ENCODE measurements around the gene ANGEL1. TPM values are rescaled to one million over a fixed set of nuclear protein-coding genes. Genes with fewer than 3 reads are reported as not detected.

Gene ANGEL1
- polyA plus RNA-seq, 3 donors: 8.1 to 10.4 (median 8.5) TPM

DNA sequence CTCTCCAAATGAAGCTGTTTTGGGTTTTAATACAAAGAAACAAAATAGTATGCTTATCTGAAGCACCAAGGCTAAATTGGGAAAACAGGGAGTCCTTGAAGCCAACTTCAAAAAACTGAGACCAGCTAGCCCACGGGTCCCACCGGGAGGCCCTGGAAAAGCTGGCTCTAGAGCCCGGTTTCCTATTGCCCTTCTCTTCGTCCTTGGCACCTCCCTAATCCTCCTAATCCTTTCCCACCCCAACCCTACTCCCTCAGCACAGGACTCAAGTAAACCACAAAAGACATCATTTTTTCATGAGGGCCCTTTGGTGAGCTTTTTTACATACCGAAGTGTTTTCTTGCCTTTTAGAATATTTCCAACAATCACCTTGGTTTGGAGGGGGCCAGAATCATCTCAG is 24.8 kb upstream of the ANGEL1 start:
- TF ChIP-seq, protein P1, sequence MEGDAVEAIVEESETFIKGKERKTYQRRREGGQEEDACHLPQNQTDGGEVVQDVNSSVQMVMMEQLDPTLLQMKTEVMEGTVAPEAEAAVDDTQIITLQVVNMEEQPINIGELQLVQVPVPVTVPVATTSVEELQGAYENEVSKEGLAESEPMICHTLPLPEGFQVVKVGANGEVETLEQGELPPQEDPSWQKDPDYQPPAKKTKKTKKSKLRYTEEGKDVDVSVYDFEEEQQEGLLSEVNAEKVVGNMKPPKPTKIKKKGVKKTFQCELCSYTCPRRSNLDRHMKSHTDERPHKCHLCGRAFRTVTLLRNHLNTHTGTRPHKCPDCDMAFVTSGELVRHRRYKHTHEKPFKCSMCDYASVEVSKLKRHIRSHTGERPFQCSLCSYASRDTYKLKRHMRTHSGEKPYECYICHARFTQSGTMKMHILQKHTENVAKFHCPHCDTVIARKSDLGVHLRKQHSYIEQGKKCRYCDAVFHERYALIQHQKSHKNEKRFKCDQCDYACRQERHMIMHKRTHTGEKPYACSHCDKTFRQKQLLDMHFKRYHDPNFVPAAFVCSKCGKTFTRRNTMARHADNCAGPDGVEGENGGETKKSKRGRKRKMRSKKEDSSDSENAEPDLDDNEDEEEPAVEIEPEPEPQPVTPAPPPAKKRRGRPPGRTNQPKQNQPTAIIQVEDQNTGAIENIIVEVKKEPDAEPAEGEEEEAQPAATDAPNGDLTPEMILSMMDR (IDR thresholded peaks at IDR 0.05): no peak
- no peaks in the 10 kb centered on the region for H4K20me1 ChIP-seq (ENCODE audit: insufficient read depth, low read length)
- Mint-ChIP-seq H3K27ac (peak overlapping the region in 1 of 7 donors; percentile 15), H3K4me1 (peaks cover 15% of the 10 kb centered on the region), H3K27me3 (ENCODE audit: low read depth in 3 of 3) (peaks cover 2 to 3% (median 3%) of the 10 kb centered on the region in 3 donors), H3K9me3 (no peaks in the 10 kb centered on the region), H3K36me3 (peaks cover 21 to 31% of the 10 kb centered on the region in 2 donors), H3K4me3 (no peak overlapping the region)
- intact Hi-C loops (cut with micrococcal nuclease): no loop called here
- WGBS (ENCODE audit: insufficient coverage): 84% methylated on average over 4 of the region's 5 CpGs
- H3K4me1 ChIP-seq (ENCODE audit: control insufficient read depth in 1 of 2, insufficient read depth in 2 of 2, low read length in 2 of 2): peaks cover 16% of the 10 kb centered on the region in 2 donors
- H2AFZ ChIP-seq (ENCODE audit: insufficient read depth, low read depth, low read length, poor library complexity, severe bottlenecking): no peak overlapping the region
- no peak overlapping the region for H3K4me3 ChIP-seq (replicated peaks in 1 of 3; ENCODE audit: low read depth in 2 of 3, low read length in 3 of 3)
- H3K27me3 ChIP-seq (ENCODE audit: control insufficient read depth in 2 of 2, insufficient read depth in 2 of 2, low read length in 2 of 2): no peaks in the 10 kb centered on the region
- H3K27ac ChIP-seq (ENCODE audit: low read depth in 1 of 2, low read length in 2 of 2): no peak overlapping the region
- no peaks in the 10 kb centered on the region for H3K9me3 ChIP-seq (replicated peaks in 1 of 2; ENCODE audit: control insufficient read depth in 1 of 2, insufficient read depth in 1 of 2, low read length in 2 of 2)
- H3K9ac ChIP-seq (ENCODE audit: insufficient read depth, low read length, poor library complexity, severe bottlenecking): no peak overlapping the region
- no peak overlapping the region for H3K4me2 ChIP-seq (replicated peaks; ENCODE audit: extremely low read depth, low read length, poor library complexity, severe bottlenecking)
- H3K36me3 ChIP-seq (replicated peaks in 1 of 2; ENCODE audit: control insufficient read depth in 1 of 2, insufficient read depth in 2 of 2, low read length in 2 of 2): no peaks in the 10 kb centered on the region
- no peaks in the 10 kb centered on the region for H3K79me2 ChIP-seq (ENCODE audit: insufficient read depth, low read length)
- DNase-seq: no peak

DNA sequence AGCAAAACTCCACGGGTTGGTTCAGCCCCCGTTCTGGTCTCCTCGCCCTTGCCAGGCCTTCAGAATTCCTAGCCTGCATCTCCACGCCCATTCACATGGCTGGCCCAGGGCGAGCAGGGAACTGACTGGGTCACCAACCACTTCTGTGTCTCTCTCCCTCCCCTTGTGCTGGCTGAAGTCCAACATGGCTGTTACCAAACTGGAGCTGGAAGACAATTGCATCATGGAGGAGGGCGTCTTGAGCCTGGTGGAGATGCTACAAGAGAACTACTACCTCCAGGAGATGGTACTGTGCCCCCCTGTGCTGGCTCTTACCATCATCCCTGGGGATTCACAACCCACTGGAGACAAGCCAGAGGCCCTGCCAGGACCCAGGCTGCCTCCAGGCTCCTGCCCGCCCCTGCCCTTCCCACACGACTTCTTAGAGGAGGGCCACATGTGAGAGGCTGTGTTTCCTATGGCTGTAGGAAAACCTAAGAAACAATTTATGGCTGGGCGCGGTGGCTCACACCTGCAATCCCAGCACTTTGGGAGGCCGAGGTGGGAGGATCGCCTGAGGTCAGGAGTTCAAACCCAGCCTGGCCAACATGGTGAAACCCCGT is 23.4 kb upstream of the ANGEL1 start:
- Histone ChIP-seq H4K20me1 (ENCODE audit: insufficient read depth, low read length) (no peaks in the 10 kb centered on the region), H3K27me3 (ENCODE audit: control insufficient read depth in 2 of 2, insufficient read depth in 2 of 2, low read length in 2 of 2) (no peaks in the 10 kb centered on the region), H3K4me1 (ENCODE audit: control insufficient read depth in 1 of 2, insufficient read depth in 2 of 2, low read length in 2 of 2) (peaks cover 21 to 22% of the 10 kb centered on the region in 2 donors), H3K9me3 (replicated peaks in 1 of 2; ENCODE audit: control insufficient read depth in 1 of 2, insufficient read depth in 1 of 2, low read length in 2 of 2) (no peaks in the 10 kb centered on the region), H3K27ac (ENCODE audit: low read depth in 1 of 2, low read length in 2 of 2) (no peak overlapping the region), H3K4me3 (replicated peaks in 1 of 3; ENCODE audit: low read depth in 2 of 3, low read length in 3 of 3) (no peak overlapping the region), H3K9ac (ENCODE audit: insufficient read depth, low read length, poor library complexity, severe bottlenecking) (no peak overlapping the region), H3K79me2 (ENCODE audit: insufficient read depth, low read length) (no peaks in the 10 kb centered on the region), H3K36me3 (replicated peaks in 1 of 2; ENCODE audit: control insufficient read depth in 1 of 2, insufficient read depth in 2 of 2, low read length in 2 of 2) (no peaks in the 10 kb centered on the region), H2AFZ (ENCODE audit: insufficient read depth, low read depth, low read length, poor library complexity, severe bottlenecking) (no peak overlapping the region), H3K4me2 (replicated peaks; ENCODE audit: extremely low read depth, low read length, poor library complexity, severe bottlenecking) (no peak overlapping the region)
- Mint-ChIP-seq H3K27me3 (ENCODE audit: low read depth in 3 of 3) (peaks cover 2 to 3% (median 3%) of the 10 kb centered on the region in 3 donors), H3K9me3 (peaks cover 0 to 2% (median 0%) of the 10 kb centered on the region in 7 donors), H3K36me3 (peaks cover 24 to 36% of the 10 kb centered on the region in 2 donors), H3K27ac (peak overlapping the region in 4 of 7 donors; percentile 6 to 80 (median 58)), H3K4me3 (no peak overlapping the region), H3K4me1 (peaks cover 22% of the 10 kb centered on the region)
- peak in 2 of 3 donors; percentile 22 to 54 for DNase-seq
- TF ChIP-seq, protein P1 (IDR thresholded peaks at IDR 0.05): no peak
- intact Hi-C loops (cut with micrococcal nuclease): no loop called here
- 87% methylated on average over 12 of the region's 13 CpGs for WGBS (ENCODE audit: insufficient coverage)
